Fibroblast of lung (primary cell): Measurements from ENCODE around the gene CAPN15. TPM values are rescaled to one million over a fixed set of nuclear protein-coding genes. Genes with fewer than 3 reads are reported as not detected.
"Not testable (repeated sequence)": the region's sequence is repeated elsewhere in the genome, so short reads cannot be mapped to it uniquely, and the experiment has no call there.

Source experiments
- DNase-seq, 2 donors: peaks; one replicate each; pipeline versions ENCODE4 v3.0.0 to v3.0.0-alpha.2; 2010; ENCODE audit warnings: low read depth in 2 of 2
- H2AFZ ChIP-seq: 2 replicates; pipeline ENCODE4 v1.5.1; 2012; ENCODE audit warnings: low read length, control low read depth, inconsistent platforms
- H3K27ac ChIP-seq: 2 replicates; pipeline ENCODE4 v1.5.1; 2011; ENCODE audit warnings: low read length, control low read depth; ENCODE audit not compliant: insufficient read depth
- H3K27me3 ChIP-seq: 2 replicates; pipeline ENCODE4 v1.5.1; 2011; ENCODE audit warnings: mild to moderate bottlenecking, low read length; ENCODE audit not compliant: control insufficient read depth, insufficient read depth
- H3K36me3 ChIP-seq: 2 replicates; pipeline ENCODE4 v1.5.1; 2011; ENCODE audit warnings: low read length; ENCODE audit not compliant: control insufficient read depth, insufficient read depth
- H3K4me1 ChIP-seq: 2 replicates; pipeline ENCODE4 v1.5.1; 2011; ENCODE audit warnings: low read length; ENCODE audit not compliant: control insufficient read depth, insufficient read depth; ENCODE audit errors: extremely low read depth
- H3K4me2 ChIP-seq: 2 replicates; pipeline ENCODE4 v1.5.1; 2011; ENCODE audit warnings: low read length, control low read depth; ENCODE audit not compliant: insufficient read depth; ENCODE audit errors: extremely low read depth
- H3K4me3 ChIP-seq, 4 experiments: fragments of 200-600 bp in 1 of 4; sonication (generic) in 1 of 4; replicated peaks in 1 of 4; 2 replicates each; pipeline ENCODE4 v1.5.1; 2011 to 2016; ENCODE audit warnings: low read length in 4 of 4, low read depth in 3 of 4, mild to moderate bottlenecking in 3 of 4, control low read depth in 2 of 4, inconsistent platforms in 1 of 4, mixed read lengths in 1 of 4; ENCODE audit not compliant: insufficient read depth in 1 of 4; ENCODE audit errors: control extremely low read depth in 1 of 4
- H3K79me2 ChIP-seq: 2 replicates; pipeline ENCODE4 v1.5.1; 2012; ENCODE audit warnings: mild to moderate bottlenecking, low read length, inconsistent platforms; ENCODE audit not compliant: control insufficient read depth, insufficient read depth
- H3K9ac ChIP-seq: 2 replicates; pipeline ENCODE4 v1.5.1; 2011; ENCODE audit warnings: mild to moderate bottlenecking, low read length, control low read depth; ENCODE audit not compliant: insufficient read depth
- H3K9me3 ChIP-seq: 2 replicates; pipeline ENCODE4 v1.5.1; 2012; ENCODE audit warnings: low read depth, low read length; ENCODE audit not compliant: control insufficient read depth, insufficient read depth
- H4K20me1 ChIP-seq: 2 replicates; pipeline ENCODE4 v1.5.1; 2011; ENCODE audit warnings: low read length; ENCODE audit not compliant: control insufficient read depth, insufficient read depth; ENCODE audit errors: extremely low read depth
- EZH2 ChIP-seq: IDR thresholded peaks from 2 replicates; pipeline ENCODE4 v1.5.1; 2012; ENCODE audit warnings: low read length, control low read depth, mild to moderate bottlenecking; ENCODE audit errors: missing control alignments
- polyA plus RNA-seq, 2 donors: library from polyadenylated mRNA; depleted of rRNA in 1 of 2; stranded (reverse) in 1 of 2; unstranded in 1 of 2; fragments of >200 nt; gene quantifications; 2 replicates each; pipeline ENCODE4 v1.2.1, GENCODE V29; 2011 to 2012; ENCODE audit warnings: missing spikeins in 1 of 2
- total RNA-seq: library from RNA; depleted of rRNA; stranded (reverse); fragments of >200 nt; gene quantifications from 2 replicates; pipeline ENCODE4 v1.2.1, GENCODE V29; 2014
- TF ChIP-seq, protein P1 (sequence below), 2 donors: IDR thresholded peaks in 1 of 2; conservative IDR thresholded peaks in 1 of 2; 1 replicate in 1 of 2; 2 replicates in 1 of 2; pipeline ENCODE4 v1.5.1; 2011 to 2012; ENCODE audit warnings: low read length in 2 of 2, control low read depth in 1 of 2, inconsistent platforms in 1 of 2, low read depth in 1 of 2, mild to moderate bottlenecking in 1 of 2

CAPN15 gene
- total and polyA plus RNA-seq, 2 donors (not counting 1 experiment from before 2014, with no cell fraction given): 4.1 to 21.3 TPM

DNA sequence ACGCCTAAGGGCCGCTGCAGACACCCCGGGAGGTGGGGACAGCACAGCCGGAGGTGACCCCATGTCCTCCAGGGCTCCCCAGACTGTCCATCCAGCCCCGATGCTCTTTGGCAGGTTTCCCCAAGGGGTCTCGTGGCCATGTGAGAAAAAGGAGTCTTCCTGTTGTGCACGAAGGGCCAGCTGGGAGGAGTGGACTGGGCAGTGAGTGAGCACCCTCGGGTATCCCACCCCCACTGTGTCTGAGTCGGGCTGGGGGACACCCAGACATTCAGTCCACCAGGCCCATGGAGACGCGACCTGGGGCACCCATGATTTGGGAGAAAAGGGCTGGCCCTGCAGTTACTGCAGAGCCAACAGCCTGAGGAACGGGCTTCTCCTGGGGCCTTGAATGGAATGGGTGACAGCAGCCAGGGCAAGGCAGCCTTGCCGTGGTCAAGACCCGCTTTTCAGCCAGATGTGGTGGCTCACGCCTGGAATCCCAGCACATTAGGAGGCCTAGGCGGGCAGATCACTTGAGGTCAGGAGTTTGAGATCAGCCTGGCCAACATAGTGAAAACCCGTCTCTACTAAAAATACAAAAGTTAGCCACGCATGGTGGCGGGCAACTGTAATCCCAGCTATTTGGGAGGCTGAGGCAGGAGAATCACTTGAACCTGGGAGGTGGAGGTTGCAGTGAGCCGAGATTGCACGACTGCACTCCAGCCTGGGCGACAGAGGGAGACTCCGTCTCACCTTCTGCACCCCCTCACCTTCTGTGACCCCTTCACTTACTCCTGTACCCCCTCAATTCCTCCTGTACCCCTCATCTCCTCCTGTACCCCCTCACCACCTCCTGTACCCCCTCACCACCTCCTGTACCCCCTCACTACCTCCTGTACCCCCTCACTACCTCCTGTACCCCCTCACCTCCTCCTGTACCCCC lies 24.1 kb upstream of the CAPN15 start:
- Histone ChIP-seq H3K36me3 (peaks cover 3% of the 10 kb centered on the region), H3K4me3 (no peak overlapping the region), H3K9ac (no peak overlapping the region), H3K4me1 (no peaks in the 10 kb centered on the region), H4K20me1 (no peaks in the 10 kb centered on the region), H3K4me2 (no peak overlapping the region), H3K79me2 (no peaks in the 10 kb centered on the region), H2AFZ (no peak overlapping the region), H3K27me3 (no peaks in the 10 kb centered on the region), H3K9me3 (no peaks in the 10 kb centered on the region), H3K27ac (no peak overlapping the region)
- TF ChIP-seq EZH2: no peak
- TF ChIP-seq, protein P1, sequence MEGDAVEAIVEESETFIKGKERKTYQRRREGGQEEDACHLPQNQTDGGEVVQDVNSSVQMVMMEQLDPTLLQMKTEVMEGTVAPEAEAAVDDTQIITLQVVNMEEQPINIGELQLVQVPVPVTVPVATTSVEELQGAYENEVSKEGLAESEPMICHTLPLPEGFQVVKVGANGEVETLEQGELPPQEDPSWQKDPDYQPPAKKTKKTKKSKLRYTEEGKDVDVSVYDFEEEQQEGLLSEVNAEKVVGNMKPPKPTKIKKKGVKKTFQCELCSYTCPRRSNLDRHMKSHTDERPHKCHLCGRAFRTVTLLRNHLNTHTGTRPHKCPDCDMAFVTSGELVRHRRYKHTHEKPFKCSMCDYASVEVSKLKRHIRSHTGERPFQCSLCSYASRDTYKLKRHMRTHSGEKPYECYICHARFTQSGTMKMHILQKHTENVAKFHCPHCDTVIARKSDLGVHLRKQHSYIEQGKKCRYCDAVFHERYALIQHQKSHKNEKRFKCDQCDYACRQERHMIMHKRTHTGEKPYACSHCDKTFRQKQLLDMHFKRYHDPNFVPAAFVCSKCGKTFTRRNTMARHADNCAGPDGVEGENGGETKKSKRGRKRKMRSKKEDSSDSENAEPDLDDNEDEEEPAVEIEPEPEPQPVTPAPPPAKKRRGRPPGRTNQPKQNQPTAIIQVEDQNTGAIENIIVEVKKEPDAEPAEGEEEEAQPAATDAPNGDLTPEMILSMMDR (conservative IDR thresholded peaks at IDR 0.05 in 1 of 2, IDR thresholded peaks at IDR 0.05 in 1 of 2; ENCODE audit: low read depth in 1 of 2, low read length in 2 of 2): no peak
- no peak for DNase-seq

DNA sequence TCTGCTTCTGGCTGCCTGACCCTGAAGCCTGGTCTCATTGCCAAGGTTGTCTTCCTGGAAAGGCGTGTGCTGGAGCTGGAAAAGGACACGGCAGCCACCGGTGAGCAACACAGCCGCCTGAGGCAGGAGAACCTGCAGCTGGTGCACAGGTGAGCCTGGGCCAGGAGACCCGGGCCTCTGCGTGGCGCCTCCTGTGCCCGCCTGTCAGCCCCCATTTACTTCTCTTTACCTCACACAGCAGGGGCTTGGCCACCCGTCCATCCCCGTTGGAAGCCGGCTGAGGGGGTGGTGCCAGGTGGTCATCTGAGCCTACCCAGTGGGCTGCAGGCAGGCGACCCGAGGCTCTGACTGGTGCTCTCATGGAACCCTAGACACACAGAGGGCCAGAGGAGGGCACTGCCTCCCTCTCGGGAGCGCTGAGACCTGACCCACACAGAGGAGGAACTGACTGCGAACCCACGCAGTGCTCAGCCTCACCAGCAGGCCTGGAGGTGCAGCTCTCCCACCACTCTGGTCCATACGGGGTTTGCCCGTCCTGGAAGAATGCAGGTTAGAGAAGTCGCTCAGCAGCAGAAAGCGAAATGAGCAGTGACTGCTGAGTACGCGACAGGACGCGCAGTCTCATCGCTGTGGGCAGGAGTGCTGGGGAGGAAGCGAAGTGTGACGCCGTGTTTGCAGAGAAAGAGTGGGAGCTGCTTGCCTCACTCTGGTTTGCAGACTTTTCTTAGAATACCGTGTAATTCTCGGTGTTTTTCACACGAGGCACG lies 21.9 kb upstream of the CAPN15 start:
- Histone ChIP-seq H3K4me1 (no peaks in the 10 kb centered on the region), H3K9ac (no peak overlapping the region), H3K9me3 (no peaks in the 10 kb centered on the region), H3K36me3 (peaks cover 3% of the 10 kb centered on the region), H3K27ac (no peak overlapping the region), H4K20me1 (no peaks in the 10 kb centered on the region), H3K4me3 (no peak overlapping the region), H3K27me3 (no peaks in the 10 kb centered on the region), H2AFZ (no peak overlapping the region), H3K79me2 (no peaks in the 10 kb centered on the region), H3K4me2 (no peak overlapping the region)
- TF ChIP-seq, protein P1 (conservative IDR thresholded peaks at IDR 0.05 in 1 of 2, IDR thresholded peaks at IDR 0.05 in 1 of 2; ENCODE audit: low read depth in 1 of 2, low read length in 2 of 2): no peak
- no peak for TF ChIP-seq EZH2
- no peak for DNase-seq

GRCh38 chr16:506246-506546 lies 21.3 kb upstream of the CAPN15 start:
- Histone ChIP-seq H3K4me1 (no peaks in the 10 kb centered on the region), H4K20me1 (no peaks in the 10 kb centered on the region), H3K4me3 (no peak overlapping the region), H3K27ac (no peak overlapping the region), H3K9me3 (no peaks in the 10 kb centered on the region), H3K36me3 (peaks cover 3% of the 10 kb centered on the region), H3K4me2 (no peak overlapping the region), H3K79me2 (no peaks in the 10 kb centered on the region), H3K9ac (no peak overlapping the region), H3K27me3 (no peaks in the 10 kb centered on the region), H2AFZ (no peak overlapping the region)
- TF ChIP-seq, protein P1 (conservative IDR thresholded peaks at IDR 0.05 in 1 of 2, IDR thresholded peaks at IDR 0.05 in 1 of 2; ENCODE audit: low read depth in 1 of 2, low read length in 2 of 2): no peak
- no peak for TF ChIP-seq EZH2
- no peak for DNase-seq

GRCh38 chr16:507527-507926 lies 20.0 kb upstream of the CAPN15 start:
- not testable (repeated sequence) for H3K4me3 ChIP-seq, H3K79me2 ChIP-seq, H3K9ac ChIP-seq, H3K36me3 ChIP-seq, H3K27ac ChIP-seq, H3K9me3 ChIP-seq, H3K4me2 ChIP-seq, H3K4me1 ChIP-seq, H2AFZ ChIP-seq, H4K20me1 ChIP-seq, H3K27me3 ChIP-seq, DNase-seq
